Hematopoietic multipotent progenitor cell treated with erythropoietin and hydrocortisone succinate and interleukin-3 and kit ligand, for 17 days (in vitro differentiated cells): ENCODE measurements around the gene MT2A.
"Not testable (repeated sequence)": the region's sequence is repeated elsewhere in the genome, so short reads cannot be mapped to it uniquely, and the experiment has no call there.

Experiments
- DNase-seq: peaks from one replicate; pipeline ENCODE4 v3.0.0-alpha.2; 2015; ENCODE audit warnings: low spot score

MT2A gene

GRCh38 chr16:56621665-56622445 is 13.5 kb downstream of the MT2A start:
- DNase-seq: not testable (repeated sequence)

- not testable (repeated sequence) for DNase-seq
Measured at GRCh38 chr16:56623184-56623583, 14.8 kb downstream of the MT2A start.

- no peak for DNase-seq
Measured at GRCh38 chr16:56623637-56624036, 15.3 kb downstream of the MT2A start.

- DNase-seq: no peak
Measured at GRCh38 chr16:56625140-56625942, 17.0 kb downstream of the MT2A start, which contains the start of gene MT1E. Gene MT1E (plus strand): TSS chr16:56625781. CDS start chr16:56625852, 71 bp downstream.

- no peak for DNase-seq
Measured at GRCh38 chr16:56625943-56626654, 17.7 kb downstream of the MT2A start.

- no peak for DNase-seq
Measured at GRCh38 chr16:56626685-56627084, 18.3 kb downstream of the MT2A start.

GRCh38 chr16:56628486-56629350 is 20.3 kb downstream of the MT2A start:
- no peak for DNase-seq

- no peak for DNase-seq
Measured at GRCh38 chr16:56629531-56629930, 21.1 kb downstream of the MT2A start.

GRCh38 chr16:56630134-56630533 is 21.8 kb downstream of the MT2A start:
- no peak for DNase-seq

- no peak for DNase-seq
Measured at GRCh38 chr16:56631197-56631596, 22.8 kb downstream of the MT2A start.

- DNase-seq: no peak
Measured at GRCh38 chr16:56631832-56632155, 23.4 kb downstream of the MT2A start.

- no peak for DNase-seq
Measured at GRCh38 chr16:56632156-56632847, 23.9 kb downstream of the MT2A start, which contains the start of gene MT1M. Gene MT1M (plus strand): TSS chr16:56632659. CDS start chr16:56632732, 73 bp downstream.

- DNase-seq: no peak
Measured at GRCh38 chr16:56632848-56633365, 24.5 kb downstream of the MT2A start.

- no peak for DNase-seq
Measured at GRCh38 chr16:56633535-56633934, 25.2 kb downstream of the MT2A start.

- no peak for DNase-seq
Measured at GRCh38 chr16:56634715-56635440, 26.5 kb downstream of the MT2A start.

- DNase-seq: no peak
Measured at GRCh38 chr16:56635441-56635967, 27.1 kb downstream of the MT2A start.

- no peak for DNase-seq
Measured at GRCh38 chr16:56636616-56637413, 28.4 kb downstream of the MT2A start.

- DNase-seq: no peak
Measured at GRCh38 chr16:56637814-56638750, 29.7 kb downstream of the MT2A start, which contains the start of gene MT1A. Gene MT1A (plus strand): TSS chr16:56638666. CDS start chr16:56638739, 73 bp downstream.
